NT2/D1 (cell line): ENCODE measurements around the gene ELOVL6.

ENCODE experiments used
- SUZ12 ChIP-seq: IDR thresholded peaks from 2 replicates; pipeline ENCODE4 v1.6.1; 2011; ENCODE audit not compliant: insufficient read length, insufficient read depth; ENCODE audit errors: extremely low read depth
- YY1 ChIP-seq: IDR thresholded peaks from 2 replicates; pipeline ENCODE4 v1.6.1; 2011; ENCODE audit not compliant: insufficient read length, insufficient read depth

DNA sequence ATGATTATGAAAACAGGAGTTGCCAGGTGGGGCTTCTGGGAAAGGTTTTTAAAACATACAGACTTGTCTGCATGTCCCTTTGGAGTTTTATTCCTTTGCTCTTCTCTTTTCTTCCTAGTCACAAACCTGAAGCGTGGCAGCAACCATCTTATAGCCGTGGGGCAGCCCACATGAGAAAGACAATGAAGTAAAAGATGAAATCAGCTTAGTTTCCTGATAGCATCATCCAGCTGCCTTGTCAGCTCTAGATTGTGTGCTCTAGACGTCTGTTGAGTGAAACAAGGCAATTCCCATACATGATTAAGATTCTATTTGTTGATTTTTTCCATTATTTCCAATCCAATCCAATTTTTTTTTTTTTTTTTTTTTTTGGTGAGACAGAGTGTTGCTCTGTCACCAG lies 68.9 kb downstream of the ELOVL6 start:
- TF ChIP-seq SUZ12 (no peak), YY1 (no peak)
